ENCODE results near the gene TFDP3. TPM values are rescaled to one million over a fixed set of nuclear protein-coding genes. Genes with fewer than 3 reads are reported as not detected.

Gene TFDP3
- total and polyA plus RNA-seq, 2 of the 4 experiments (the other 2 are of a cell fraction): not detected

DNA sequence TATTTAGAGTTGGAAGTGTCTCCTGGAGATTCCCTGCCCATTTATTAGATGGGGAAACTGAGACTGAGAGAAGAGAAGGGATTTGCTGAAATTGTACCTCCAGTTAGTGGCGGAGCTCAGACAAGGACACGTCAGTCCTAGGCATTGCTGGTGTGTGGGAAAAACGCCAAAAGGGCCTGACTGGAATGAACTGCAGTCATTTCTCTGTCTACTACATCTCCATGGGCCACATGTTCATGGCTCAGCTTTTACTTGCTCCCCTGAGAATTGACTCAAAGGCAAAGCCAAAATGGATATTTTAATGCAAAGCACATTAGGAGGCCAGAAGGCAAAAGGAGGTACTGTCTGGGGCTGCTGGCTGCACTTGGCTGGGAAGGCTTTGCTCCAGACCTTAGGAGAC is 3.9 kb downstream of the TFDP3 start:
- dilution Hi-C loops (cut with HindIII; ENCODE audit: low sequenced_read_pairs, unreplicated experiment) (no loop called here), intact Hi-C loops (cut with micrococcal nuclease) (no loop called here), in situ Hi-C loops (cut with MboI; ENCODE audit: low sequenced_read_pairs) (no loop called here)
- Histone ChIP-seq H2AK9ac (replicated peaks; ENCODE audit: low read depth, low read length, poor library complexity) (no peak overlapping the region), H2BK20ac (ENCODE audit: low read depth, low read length) (no peak overlapping the region), H3K56ac (ENCODE audit: extremely low read depth, insufficient read depth, low read length) (no peak overlapping the region), H3K14ac (replicated peaks; ENCODE audit: low read depth, low read length) (no peak overlapping the region), H3K36me3 (ENCODE audit: control insufficient read depth, insufficient read depth, low read length) (no peaks in the 10 kb centered on the region), H3K27ac (ENCODE audit: insufficient read depth, low read length) (no peak overlapping the region), H2AK5ac (ENCODE audit: low read depth, low read length) (no peak overlapping the region), H3K4me3 (ENCODE audit: insufficient read depth, low read depth, low read length) (no peak overlapping the region), H3K9ac (ENCODE audit: low read depth, low read length) (no peak overlapping the region), H3K9me1 (ENCODE audit: insufficient read depth, low read length) (no peaks in the 10 kb centered on the region), H3K4me1 (ENCODE audit: control insufficient read depth, insufficient read depth, low read length) (no peaks in the 10 kb centered on the region), H3K4me2 (ENCODE audit: low read depth, low read length) (no peak overlapping the region), H3K23ac (ENCODE audit: low read depth, low read length) (no peak overlapping the region), H2BK15ac (ENCODE audit: low read depth, low read length) (no peak overlapping the region), H3K9me3 (ENCODE audit: control insufficient read depth, insufficient read depth, low read length) (no peaks in the 10 kb centered on the region), H2BK5ac (ENCODE audit: low read depth, low read length, poor library complexity, severe bottlenecking) (no peak overlapping the region), H3K18ac (ENCODE audit: low read depth, low read length) (no peak overlapping the region), H3K79me1 (ENCODE audit: low read depth in 1 of 2, low read length in 2 of 2) (no peaks in the 10 kb centered on the region), H3K27me3 (ENCODE audit: control insufficient read depth, insufficient read depth, low read length) (no peaks in the 10 kb centered on the region; the same call in 1 of the 2 replicates), H3K4ac (ENCODE audit: low read depth, low read length) (no peak overlapping the region), H4K91ac (ENCODE audit: insufficient read depth, low read depth, low read length) (no peak overlapping the region), H4K5ac (ENCODE audit: low read depth, low read length) (no peak overlapping the region), H4K8ac (ENCODE audit: low read depth in 2 of 2, low read length in 2 of 2) (no peak overlapping the region), H2AFZ (replicated peaks; ENCODE audit: low read length, poor library complexity) (no peak overlapping the region), H2BK120ac (ENCODE audit: low read depth, low read length) (no peak overlapping the region), H4K20me1 (ENCODE audit: insufficient read depth, low read length) (no peaks in the 10 kb centered on the region)
- WGBS, 2 experiments (ENCODE audit: extremely low coverage in 2 of 2, insufficient read length in 1 of 2): no CpG with 5 or more reads among the region's 3 CpGs
- ChIA-PET CTCF (no interaction called here), POLR2A (ENCODE audit: unreplicated experiment) (no interaction called here)
- TF ChIP-seq, protein P1, sequence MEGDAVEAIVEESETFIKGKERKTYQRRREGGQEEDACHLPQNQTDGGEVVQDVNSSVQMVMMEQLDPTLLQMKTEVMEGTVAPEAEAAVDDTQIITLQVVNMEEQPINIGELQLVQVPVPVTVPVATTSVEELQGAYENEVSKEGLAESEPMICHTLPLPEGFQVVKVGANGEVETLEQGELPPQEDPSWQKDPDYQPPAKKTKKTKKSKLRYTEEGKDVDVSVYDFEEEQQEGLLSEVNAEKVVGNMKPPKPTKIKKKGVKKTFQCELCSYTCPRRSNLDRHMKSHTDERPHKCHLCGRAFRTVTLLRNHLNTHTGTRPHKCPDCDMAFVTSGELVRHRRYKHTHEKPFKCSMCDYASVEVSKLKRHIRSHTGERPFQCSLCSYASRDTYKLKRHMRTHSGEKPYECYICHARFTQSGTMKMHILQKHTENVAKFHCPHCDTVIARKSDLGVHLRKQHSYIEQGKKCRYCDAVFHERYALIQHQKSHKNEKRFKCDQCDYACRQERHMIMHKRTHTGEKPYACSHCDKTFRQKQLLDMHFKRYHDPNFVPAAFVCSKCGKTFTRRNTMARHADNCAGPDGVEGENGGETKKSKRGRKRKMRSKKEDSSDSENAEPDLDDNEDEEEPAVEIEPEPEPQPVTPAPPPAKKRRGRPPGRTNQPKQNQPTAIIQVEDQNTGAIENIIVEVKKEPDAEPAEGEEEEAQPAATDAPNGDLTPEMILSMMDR (conservative IDR thresholded peaks at IDR 0.05; ENCODE audit: low read depth, low read length): no peak
- no peak for TF ChIP-seq FOS (IDR thresholded peaks at IDR 0.05; ENCODE audit: low read depth, low read length)
- no peak for TF ChIP-seq BHLHE40 (IDR thresholded peaks at IDR 0.05; ENCODE audit: low read depth, low read length)
- no peak for TF ChIP-seq NFE2L2 (IDR thresholded peaks at IDR 0.05; ENCODE audit: low read depth, low read length)
- no peak for TF ChIP-seq SMC3 (IDR thresholded peaks at IDR 0.05; ENCODE audit: low read depth, low read length)
- no peak for TF ChIP-seq CHD1 (IDR thresholded peaks at IDR 0.05; ENCODE audit: low read depth, low read length)
- no peak for TF ChIP-seq MXI1 (IDR thresholded peaks at IDR 0.05; ENCODE audit: borderline replicate concordance, low read depth, low read length)
- TF ChIP-seq, protein P2, sequence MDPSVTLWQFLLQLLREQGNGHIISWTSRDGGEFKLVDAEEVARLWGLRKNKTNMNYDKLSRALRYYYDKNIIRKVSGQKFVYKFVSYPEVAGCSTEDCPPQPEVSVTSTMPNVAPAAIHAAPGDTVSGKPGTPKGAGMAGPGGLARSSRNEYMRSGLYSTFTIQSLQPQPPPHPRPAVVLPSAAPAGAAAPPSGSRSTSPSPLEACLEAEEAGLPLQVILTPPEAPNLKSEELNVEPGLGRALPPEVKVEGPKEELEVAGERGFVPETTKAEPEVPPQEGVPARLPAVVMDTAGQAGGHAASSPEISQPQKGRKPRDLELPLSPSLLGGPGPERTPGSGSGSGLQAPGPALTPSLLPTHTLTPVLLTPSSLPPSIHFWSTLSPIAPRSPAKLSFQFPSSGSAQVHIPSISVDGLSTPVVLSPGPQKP (IDR thresholded peaks at IDR 0.05; ENCODE audit: borderline replicate concordance, low read depth, low read length): no peak
- TF ChIP-seq MAFK (IDR thresholded peaks at IDR 0.05; ENCODE audit: low read depth, low read length): no peak
- no peak for TF ChIP-seq RAD21 (IDR thresholded peaks at IDR 0.05; ENCODE audit: low read length)
- no peak for TF ChIP-seq MAZ (IDR thresholded peaks at IDR 0.05; ENCODE audit: borderline replicate concordance, low read depth, low read length)
- TF ChIP-seq RCOR1 (IDR thresholded peaks at IDR 0.05; ENCODE audit: insufficient replicate concordance, low read length): no peak
- TF ChIP-seq, protein P3, sequence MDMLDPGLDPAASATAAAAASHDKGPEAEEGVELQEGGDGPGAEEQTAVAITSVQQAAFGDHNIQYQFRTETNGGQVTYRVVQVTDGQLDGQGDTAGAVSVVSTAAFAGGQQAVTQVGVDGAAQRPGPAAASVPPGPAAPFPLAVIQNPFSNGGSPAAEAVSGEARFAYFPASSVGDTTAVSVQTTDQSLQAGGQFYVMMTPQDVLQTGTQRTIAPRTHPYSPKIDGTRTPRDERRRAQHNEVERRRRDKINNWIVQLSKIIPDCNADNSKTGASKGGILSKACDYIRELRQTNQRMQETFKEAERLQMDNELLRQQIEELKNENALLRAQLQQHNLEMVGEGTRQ (IDR thresholded peaks at IDR 0.05; ENCODE audit: low read depth, low read length): no peak
- no peak for TF ChIP-seq CEBPB (IDR thresholded peaks at IDR 0.05; ENCODE audit: low read depth, low read length)
- no peak for TF ChIP-seq RFX5 (IDR thresholded peaks at IDR 0.05; ENCODE audit: low read depth, low read length)
- no peak for TF ChIP-seq POLR2A (IDR thresholded peaks at IDR 0.05; ENCODE audit: low read depth, low read length)
- no peak for DNase-seq
- ATAC-seq (ENCODE audit: low read depth): no peak
- BruUV-seq (replicated peaks): no TSS peak

Data from IMR-90 (cell line).